ENCODE data around the gene RLF. TPM values are rescaled to one million over a fixed set of nuclear protein-coding genes. Genes with fewer than 3 reads are reported as not detected.
A peak's percentile ranks its signal among the peaks of the same experiment; 100 is the strongest.

Gene RLF
- total and polyA plus RNA-seq, 10 of the 15 experiments (the other 5 are each of a cell fraction or from before 2014, with no cell fraction given) = 2.0 to 19.8 (median 8.7) TPM

- peak; percentile 66 for FAIRE-seq
- 71% methylated on average over 4 of the region's 4 CpGs for WGBS (ENCODE audit: insufficient coverage, insufficient replicate concordance, low lambda C conversion rate, missing lambda C conversion rate)
- no peak for DNase-seq (ENCODE audit: low read depth, low spot score)
- peak; percentile 63 for ATAC-seq
- H3K4me1 ChIP-seq (ENCODE audit: control insufficient read depth, insufficient read depth, low read length) = no peaks in the 10 kb centered on the region
- in situ Hi-C loops (cut with MboI) (no loop called here), intact Hi-C loops (cut with micrococcal nuclease; ENCODE audit: unreplicated experiment) (no loop called here)
- H2AFZ ChIP-seq (ENCODE audit: control insufficient read depth, low read depth, low read length) = no peak overlapping the region
- no peaks in the 10 kb centered on the region for H3K27me3 ChIP-seq (replicated peaks in 1 of 2; ENCODE audit: control insufficient read depth in 2 of 2, insufficient read depth in 2 of 2, low read length in 1 of 2)
- H3K4me3 ChIP-seq = 0 out of 2 replicates have a peak overlapping the region, but pooled peaks have one; percentile 21
- ChIA-PET CTCF (interaction anchor here (0.6 to 1.7 kb wide), 4 partner anchors 11 to 148 kb away, joined by 3 to 5 read pairs (median 4); no protein-coding TSS in a partner anchor), RAD21 (ENCODE audit: unreplicated experiment) (interaction anchor here (1.3 kb wide), 1 partner anchor 21 kb away, joined by 3 read pairs; no protein-coding TSS in a partner anchor), POLR2A (no interaction called here), SMC1A (ENCODE audit: uncharacterized antibody, unreplicated experiment) (interaction anchor here (1.0 to 7.0 kb wide), 2 partner anchors 19 to 75 kb away, joined by 4 to 66 read pairs; no protein-coding TSS in a partner anchor)
- no peak overlapping the region for H3K9ac ChIP-seq (ENCODE audit: control insufficient read depth, insufficient read depth, low read length)
- no peaks in the 10 kb centered on the region for H3K9me3 ChIP-seq (replicated peaks; ENCODE audit: control insufficient read depth, insufficient read depth, low read length)
- H3K27ac ChIP-seq (ENCODE audit: control insufficient read depth, insufficient read depth) = no peak overlapping the region
- H4K20me1 ChIP-seq (ENCODE audit: control insufficient read depth, insufficient read depth) = peaks cover 9% of the 10 kb centered on the region; the same call in 1 of the 2 replicates
- no peak overlapping the region for H3K4me2 ChIP-seq (ENCODE audit: control insufficient read depth, insufficient read depth)
- H3K36me3 ChIP-seq (ENCODE audit: control insufficient read depth in 2 of 2, insufficient read depth in 2 of 2, low read length in 1 of 2) = no peaks in the 10 kb centered on the region
- peaks cover 88% of the 10 kb centered on the region for H3K79me2 ChIP-seq (ENCODE audit: control insufficient read depth, insufficient read depth, low read length)
- BruUV-seq (replicated peaks) = no TSS peak
- TF ChIP-seq POLR2A (IDR thresholded peaks at IDR 0.05; ENCODE audit: low read depth, low read length) = no peak
- TF ChIP-seq FOXM1 (IDR thresholded peaks at IDR 0.05; ENCODE audit: low read depth, low read length) = no peak
- 0 out of 2 replicates have a peak, but pooled peaks have one; percentile 64 for TF ChIP-seq IRF4 (IDR thresholded peaks at IDR 0.05; ENCODE audit: low read depth, low read length)
- TF ChIP-seq JUND (IDR thresholded peaks at IDR 0.05; ENCODE audit: low read depth, low read length) = no peak
- TF ChIP-seq POU2F2 (IDR thresholded peaks at IDR 0.05; ENCODE audit: borderline replicate concordance, low read depth, low read length) = no peak
- TF ChIP-seq MXI1 (IDR thresholded peaks at IDR 0.05; ENCODE audit: low read depth, low read length) = no peak
- TF ChIP-seq, protein P1, sequence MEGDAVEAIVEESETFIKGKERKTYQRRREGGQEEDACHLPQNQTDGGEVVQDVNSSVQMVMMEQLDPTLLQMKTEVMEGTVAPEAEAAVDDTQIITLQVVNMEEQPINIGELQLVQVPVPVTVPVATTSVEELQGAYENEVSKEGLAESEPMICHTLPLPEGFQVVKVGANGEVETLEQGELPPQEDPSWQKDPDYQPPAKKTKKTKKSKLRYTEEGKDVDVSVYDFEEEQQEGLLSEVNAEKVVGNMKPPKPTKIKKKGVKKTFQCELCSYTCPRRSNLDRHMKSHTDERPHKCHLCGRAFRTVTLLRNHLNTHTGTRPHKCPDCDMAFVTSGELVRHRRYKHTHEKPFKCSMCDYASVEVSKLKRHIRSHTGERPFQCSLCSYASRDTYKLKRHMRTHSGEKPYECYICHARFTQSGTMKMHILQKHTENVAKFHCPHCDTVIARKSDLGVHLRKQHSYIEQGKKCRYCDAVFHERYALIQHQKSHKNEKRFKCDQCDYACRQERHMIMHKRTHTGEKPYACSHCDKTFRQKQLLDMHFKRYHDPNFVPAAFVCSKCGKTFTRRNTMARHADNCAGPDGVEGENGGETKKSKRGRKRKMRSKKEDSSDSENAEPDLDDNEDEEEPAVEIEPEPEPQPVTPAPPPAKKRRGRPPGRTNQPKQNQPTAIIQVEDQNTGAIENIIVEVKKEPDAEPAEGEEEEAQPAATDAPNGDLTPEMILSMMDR (IDR thresholded peaks at IDR 0.05 in 2 of 3, conservative IDR thresholded peaks at IDR 0.05 in 1 of 3; ENCODE audit: control insufficient read depth in 2 of 3, extremely low read depth in 1 of 3, insufficient read depth in 1 of 3, low read depth in 3 of 3, low read length in 3 of 3) = peak in 2 of 3 experiments; percentile 27 to 30; a peak in 2 of 6 replicates
- TF ChIP-seq TCF7 (IDR thresholded peaks at IDR 0.05; ENCODE audit: borderline replicate concordance) = no peak
Measured at GRCh38 chr1:40167317-40167716, 6.1 kb downstream of the RLF start.

Data from GM12878 (cell line).